ENCODE data around the gene GNG5.
A peak's percentile ranks its signal among the peaks of the same experiment; 100 is the strongest.
"Not testable (repeated sequence)": the region's sequence is repeated elsewhere in the genome, so short reads cannot be mapped to it uniquely, and the experiment has no call there.

The GNG5 gene

DNA sequence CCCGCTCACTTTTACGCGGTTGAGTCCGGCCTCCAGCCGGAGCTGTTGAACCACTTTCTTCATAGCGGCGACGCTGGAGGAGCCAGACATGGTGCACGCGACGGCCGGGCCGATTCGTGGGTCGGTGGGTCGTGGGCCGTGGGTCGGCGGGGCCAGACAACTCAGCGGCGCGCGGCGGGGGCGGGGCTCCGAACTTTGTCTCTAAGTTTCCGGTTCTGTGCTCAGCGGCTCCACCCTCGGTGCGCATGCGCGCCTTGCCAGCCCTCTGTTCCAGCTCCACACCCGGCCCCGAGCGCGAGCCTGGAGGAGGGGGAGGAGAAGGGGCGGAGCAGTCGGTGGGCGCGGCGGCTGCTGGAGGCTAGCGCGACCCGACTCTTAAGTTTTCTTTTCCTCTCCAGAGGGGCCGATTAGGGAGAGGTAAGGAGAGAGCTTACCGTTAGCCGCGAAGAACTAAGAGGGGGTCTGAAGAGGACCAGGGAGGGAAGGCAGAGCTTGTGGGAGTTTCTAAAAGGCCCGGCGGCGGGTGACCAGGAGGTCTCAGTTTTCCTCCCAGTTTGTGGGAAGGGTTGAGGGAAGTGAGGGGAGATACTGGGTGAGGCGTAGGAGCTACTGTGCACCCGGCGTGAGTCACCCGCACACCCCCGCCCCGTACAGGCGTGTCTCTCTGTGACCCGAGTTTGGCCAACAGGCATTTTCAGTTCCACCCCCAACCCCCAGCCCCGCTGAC, at the start of gene GNG5, which contains the start of gene SPATA1:
Gene GNG5 (minus strand): TSS at position 580 of the 727 bp plus-strand sequence. CDS start 490 bp downstream, at position 90.
Gene SPATA1 (plus strand): TSS at position 385 of the 727 bp plus-strand sequence. CDS start 9,974 bp downstream, outside the sequence.
- peak; percentile 98 for DNase-seq (ENCODE audit: low read depth)

GRCh38 chr1:84550826-84551225, 44.4 kb upstream of the GNG5 start:
- no peak for DNase-seq (ENCODE audit: low read depth)

DNA sequence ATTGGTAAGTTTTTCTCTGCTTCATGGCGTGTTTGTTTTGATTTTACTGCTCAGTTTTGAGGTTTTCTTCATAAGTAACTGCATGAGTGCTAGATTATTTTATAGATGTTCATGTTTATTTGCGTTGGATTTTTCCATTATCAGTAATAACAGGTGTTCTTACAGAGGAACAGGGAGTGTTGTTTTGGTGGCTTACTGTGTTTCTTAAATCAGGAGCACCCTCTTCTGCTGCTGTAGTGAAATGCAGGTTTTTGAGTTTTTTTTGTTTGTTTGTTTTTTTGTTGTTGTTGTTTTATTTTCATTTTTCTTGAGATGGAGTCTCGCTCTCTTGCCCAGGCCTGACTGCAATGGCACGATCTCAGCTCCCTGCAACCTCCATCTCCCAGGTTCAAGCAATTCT, 35.3 kb upstream of the GNG5 start:
- DNase-seq (ENCODE audit: low read depth) = no peak

DNA sequence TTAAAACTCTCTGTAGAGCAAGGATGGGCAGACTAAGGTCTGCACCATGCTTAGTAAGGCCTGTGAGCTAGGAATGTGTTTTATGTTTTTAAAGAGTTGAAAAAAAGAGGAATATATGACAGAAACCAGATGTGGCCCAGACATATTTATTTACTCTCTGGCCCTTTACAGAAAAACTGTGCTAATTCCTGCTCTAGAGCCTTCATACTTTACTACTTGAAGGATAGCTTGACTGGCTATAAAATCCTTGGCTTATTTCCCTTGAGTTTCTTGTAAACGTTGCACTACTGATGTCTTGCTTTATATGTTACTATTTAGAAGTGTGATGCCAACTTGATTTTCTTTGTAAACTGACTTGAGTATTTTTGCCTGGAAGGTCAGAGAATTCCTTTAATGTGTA, 34.4 kb upstream of the GNG5 start:
- DNase-seq (ENCODE audit: low read depth) = no peak

DNA sequence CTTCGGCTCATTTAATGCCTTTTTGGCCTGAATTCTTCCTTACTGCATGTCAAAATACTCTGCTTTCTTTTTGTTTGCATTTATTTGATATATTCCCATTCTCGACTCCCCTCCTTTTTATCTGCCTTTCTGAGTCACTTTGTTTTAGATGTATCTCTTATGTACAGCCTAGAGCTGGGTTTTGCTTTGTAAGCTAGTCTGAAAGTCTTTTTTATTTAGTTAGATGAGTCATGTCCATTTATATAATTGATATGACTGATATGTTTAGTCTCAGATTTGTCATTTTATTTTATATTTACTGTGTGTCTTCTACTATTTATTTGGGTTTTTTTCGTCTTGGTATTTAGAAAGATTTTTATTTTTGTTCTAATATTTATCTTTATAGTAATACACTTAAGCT, 33.6 kb upstream of the GNG5 start:
- no peak for DNase-seq (ENCODE audit: low read depth)

GRCh38 chr1:84538599-84538998, 32.2 kb upstream of the GNG5 start:
- no peak for DNase-seq (ENCODE audit: low read depth)

GRCh38 chr1:84525779-84526178, 19.4 kb upstream of the GNG5 start:
- DNase-seq (ENCODE audit: low read depth) = no peak

- DNase-seq (ENCODE audit: low read depth) = no peak
Measured at GRCh38 chr1:84524590-84524989, 18.2 kb upstream of the GNG5 start.

DNA sequence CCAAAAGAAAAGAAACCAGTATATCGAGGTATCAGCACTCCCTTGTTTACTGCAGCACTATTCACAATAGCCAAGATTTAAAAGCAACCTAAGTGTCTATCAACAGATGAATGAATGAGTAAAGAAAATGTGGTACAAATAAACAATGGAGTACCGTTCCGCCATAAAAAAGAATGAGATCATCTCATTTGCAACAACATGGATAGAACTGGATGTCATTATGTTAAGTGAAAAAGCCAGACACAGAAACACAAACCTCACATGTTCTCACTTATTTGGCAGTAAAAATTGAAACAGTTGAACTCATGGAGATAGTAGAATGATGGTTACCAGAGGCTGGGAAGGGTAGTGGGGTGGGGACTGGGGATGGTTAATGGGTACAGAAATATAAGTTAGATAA, 4.3 kb upstream of the GNG5 start:
- no peak for DNase-seq (ENCODE audit: low read depth)

GRCh38 chr1:84510165-84510564, 3.8 kb upstream of the GNG5 start:
- DNase-seq (ENCODE audit: low read depth) = no peak

GRCh38 chr1:84509029-84509428, 2.6 kb upstream of the GNG5 start:
- DNase-seq (ENCODE audit: low read depth) = no peak

DNA sequence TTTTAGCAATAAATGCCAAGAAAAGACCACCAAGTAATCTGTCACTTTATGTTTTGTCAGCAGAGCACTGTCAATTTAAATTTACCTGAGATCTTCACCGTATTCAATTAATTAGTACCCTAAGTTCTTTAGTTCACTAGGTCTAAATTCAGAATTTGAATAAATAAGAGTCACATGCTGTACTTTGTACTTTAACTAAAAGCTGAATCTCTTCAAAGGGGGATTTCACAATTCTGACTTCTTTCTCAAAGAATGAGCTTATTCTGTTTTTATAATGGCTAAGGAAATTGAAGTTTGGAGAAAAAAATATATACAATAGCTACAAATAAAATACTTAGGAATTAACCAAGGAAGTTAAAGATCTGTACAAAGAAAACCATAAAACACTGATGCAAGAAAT, 2.1 kb upstream of the GNG5 start:
- no peak for DNase-seq (ENCODE audit: low read depth)

- DNase-seq (ENCODE audit: low read depth) = not testable (repeated sequence)
Measured at GRCh38 chr1:84507887-84508286, 1.5 kb upstream of the GNG5 start.

GRCh38 chr1:84506729-84507453, 510 bp upstream of the GNG5 start:
- no peak for DNase-seq (ENCODE audit: low read depth)

- no peak for DNase-seq (ENCODE audit: low read depth)
Measured at GRCh38 chr1:84505493-84506001, 834 bp downstream of the GNG5 start.

- no peak for DNase-seq (ENCODE audit: low read depth)
Measured at GRCh38 chr1:84504580-84505492, 1.5 kb downstream of the GNG5 start.

- DNase-seq (ENCODE audit: low read depth) = no peak
Measured at GRCh38 chr1:84502927-84503326, 3.5 kb downstream of the GNG5 start.

DNA sequence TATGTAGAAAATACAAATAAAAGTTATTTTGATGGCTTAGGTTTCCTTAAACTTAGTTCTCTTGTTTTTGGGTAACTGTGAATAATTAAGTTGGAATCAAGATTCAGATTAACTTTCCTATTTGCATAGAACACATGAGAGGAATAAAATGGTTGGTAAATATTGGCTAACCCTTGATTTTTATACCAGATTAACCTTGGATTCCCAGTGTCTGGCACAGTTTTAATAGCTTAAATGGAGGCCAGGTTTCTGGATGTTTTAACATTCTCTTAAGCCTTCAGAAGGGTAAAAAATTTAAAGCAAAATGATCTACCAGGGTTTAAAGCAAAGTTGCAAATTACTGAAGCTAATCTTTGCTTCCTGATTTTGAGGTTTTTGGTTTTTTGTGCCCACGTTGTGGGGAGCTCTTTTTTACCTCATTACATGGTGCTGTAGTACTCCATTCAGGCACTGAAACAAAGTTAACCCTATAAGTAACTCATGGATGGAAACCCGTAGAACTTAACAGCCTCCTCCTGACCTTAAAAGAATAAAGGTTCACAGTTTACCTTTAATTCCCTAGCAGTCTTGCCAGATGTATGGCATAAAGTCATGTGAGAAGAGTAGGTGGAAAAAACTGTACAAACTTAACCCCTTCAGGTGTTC, 8.6 kb downstream of the GNG5 start:
- no peak for DNase-seq (ENCODE audit: low read depth)

GRCh38 chr1:84496498-84496897, 9.9 kb downstream of the GNG5 start:
- no peak for DNase-seq (ENCODE audit: low read depth)

DNA sequence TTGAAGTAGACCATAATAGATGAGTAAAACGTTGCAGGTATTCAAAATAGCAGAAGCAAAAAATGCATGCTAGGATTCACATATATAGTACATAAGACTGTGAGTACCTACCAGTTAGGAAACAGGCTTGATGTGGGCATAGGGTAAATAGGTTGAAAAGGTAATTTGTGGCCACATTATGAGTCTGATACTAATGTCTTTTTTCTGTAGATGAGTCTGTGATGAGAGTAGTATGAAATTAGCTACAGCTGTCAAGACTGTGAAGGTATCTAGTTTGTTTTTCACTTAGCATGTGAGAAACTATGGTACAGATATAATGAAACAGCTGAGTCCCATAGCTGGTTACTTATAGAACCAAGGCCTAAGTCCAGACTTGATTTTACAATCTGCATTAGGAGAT, 12.6 kb downstream of the GNG5 start:
- DNase-seq (ENCODE audit: low read depth) = no peak

DNA sequence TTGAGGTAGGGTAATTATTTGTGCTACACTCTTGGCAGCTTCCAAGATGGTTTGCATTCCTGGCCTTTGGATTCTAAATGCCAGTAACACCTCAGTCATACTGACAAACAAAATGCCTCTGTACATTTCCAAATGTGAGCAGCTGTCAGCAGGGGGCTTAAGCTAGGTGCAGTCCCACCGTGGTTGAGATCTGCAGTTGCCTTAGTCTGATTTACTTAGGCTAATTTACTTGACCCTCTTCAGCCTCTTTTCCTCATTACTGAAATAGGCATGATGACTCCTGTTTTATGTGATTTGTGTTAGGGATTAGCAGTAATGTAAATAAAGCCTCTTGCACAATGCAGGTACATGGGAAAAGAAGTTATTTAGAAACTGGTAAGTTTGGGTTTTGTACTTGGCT, 13.7 kb downstream of the GNG5 start:
- no peak for DNase-seq (ENCODE audit: low read depth)

- DNase-seq (ENCODE audit: low read depth) = no peak
Measured at GRCh38 chr1:84489766-84490165, 16.6 kb downstream of the GNG5 start.

Data from activated T-helper 9 cell treated with anti-CD3 and anti-CD28 coated beads, Interleukin-2, amount 50 U/mL, for 16 hours (primary cell).